HG02885 (cell line): ENCODE results near the gene TUBA4B.

ENCODE experiments used
- ATAC-seq: cut with Tn5 transposase; IDR thresholded peaks from one replicate; pipeline ENCODE4 v1.9.1; 2021; ENCODE audit warnings: mild to moderate bottlenecking; ENCODE audit not compliant: unreplicated experiment, poor library complexity

The TUBA4B gene

DNA sequence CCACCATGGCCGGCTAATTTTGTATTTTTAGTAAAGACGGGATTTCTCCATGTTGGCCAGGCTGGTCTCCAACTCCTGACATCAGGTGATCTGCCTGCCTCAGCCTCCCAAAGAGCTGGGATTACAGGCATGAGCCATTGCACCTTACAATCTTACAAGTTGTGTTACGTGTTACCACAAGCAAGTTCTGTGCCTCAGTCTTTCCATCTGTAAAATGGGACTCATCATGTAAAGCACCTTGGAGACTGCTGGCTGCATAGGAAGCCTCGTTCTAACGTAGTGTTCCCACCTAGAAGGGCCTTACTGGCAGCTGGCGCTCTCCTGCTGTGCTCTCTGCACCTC lies 36.1 kb downstream of the TUBA4B start:
- no peak for ATAC-seq

DNA sequence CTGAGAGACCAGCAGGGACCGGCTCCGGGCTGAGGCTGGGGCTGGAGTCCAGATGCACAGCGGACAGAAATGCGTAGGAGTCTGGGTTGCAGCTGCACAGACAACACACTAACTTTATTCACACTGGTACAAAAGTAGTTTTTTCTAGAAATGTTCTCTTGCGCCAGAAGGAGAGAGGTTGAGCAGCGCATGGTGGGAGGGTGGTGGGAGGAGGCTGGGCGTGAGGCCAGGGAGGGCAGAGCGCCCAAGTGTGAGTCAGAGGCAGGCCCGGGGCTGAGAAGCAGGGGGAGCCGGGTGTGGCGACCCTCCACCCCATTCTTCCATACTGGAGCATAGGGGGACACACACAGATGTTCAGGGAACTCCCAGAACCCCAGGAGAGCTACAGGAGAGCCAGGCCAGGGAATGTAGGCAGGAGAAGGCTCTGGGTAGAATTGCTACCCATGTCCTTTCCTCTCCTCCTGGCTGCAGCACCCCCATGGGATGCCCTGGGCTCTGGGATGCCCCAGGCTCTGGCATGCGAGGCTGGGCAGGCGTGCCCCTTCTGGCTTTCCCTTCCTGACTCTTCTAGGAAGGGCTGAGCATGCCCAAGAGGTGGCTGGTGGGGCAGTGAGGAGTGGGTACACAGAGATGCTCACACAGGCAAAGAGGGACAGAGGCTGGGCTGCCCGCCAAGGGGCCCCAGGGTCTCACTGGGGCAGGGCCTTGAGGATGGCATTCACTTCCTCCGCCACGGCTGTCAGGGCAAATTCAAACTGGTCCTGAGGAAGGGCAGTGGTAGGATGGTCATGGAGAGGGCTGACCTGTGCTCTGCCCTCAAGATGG lies 36.7 kb downstream of the TUBA4B start:
- ATAC-seq = no peak

DNA sequence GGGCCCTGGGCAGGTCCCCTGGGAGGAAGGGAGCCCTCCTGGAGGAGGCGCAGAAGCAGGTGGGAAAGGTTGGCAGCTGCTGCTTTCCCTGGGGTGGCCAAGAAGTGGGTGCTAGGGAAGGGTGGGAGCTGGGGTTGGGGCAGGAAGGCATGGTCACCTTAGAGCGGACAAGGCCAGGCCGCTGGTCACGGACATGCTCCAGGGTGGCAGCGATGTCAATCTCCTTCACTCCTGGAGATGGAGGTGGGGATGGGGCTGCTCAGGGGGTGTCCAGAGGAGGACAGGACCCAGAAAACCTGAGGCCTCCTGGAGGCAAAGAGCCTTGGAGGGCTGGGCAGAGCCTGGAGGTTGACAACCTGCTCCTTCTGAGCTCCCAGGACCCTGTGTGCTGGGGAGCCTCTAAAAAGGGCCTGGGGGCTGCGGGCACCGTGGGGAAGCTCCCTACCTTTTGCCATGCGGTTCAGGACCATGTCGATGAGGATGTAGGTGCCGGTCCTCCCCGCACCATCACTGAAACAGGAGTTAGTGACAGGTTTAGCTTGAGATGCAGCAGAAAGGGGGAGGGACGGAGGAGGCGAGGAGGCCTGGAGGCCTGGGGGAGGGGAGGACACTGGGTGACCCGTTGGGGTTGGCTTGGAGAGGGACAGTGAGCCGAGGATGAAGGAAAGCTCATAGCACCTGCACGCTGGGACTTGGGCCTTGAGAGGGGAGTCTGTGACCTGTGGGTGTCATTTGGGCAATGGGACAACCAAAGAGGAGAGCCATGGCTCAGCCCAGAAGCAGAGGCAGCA lies 37.5 kb downstream of the TUBA4B start:
- no peak for ATAC-seq

DNA sequence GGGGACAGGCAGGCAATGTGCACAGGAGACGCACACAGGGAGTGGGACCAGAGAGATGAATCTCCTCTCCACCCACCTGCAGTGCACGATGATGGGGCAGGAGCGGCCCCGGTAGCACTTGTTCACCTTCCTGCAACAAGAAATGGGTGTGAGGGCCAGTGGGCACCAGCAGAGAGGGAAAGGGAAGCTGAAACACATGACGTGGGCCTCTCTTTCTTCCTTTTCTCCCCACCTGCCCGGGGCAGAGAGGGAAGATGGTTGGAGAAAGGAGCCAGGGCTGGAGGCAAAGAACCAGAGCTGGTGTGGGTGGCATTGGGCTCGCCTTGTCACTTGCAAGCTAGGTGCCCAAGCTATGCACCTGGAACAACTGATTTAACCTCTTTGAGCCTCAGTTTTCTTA lies 38.4 kb downstream of the TUBA4B start:
- ATAC-seq = no peak

DNA sequence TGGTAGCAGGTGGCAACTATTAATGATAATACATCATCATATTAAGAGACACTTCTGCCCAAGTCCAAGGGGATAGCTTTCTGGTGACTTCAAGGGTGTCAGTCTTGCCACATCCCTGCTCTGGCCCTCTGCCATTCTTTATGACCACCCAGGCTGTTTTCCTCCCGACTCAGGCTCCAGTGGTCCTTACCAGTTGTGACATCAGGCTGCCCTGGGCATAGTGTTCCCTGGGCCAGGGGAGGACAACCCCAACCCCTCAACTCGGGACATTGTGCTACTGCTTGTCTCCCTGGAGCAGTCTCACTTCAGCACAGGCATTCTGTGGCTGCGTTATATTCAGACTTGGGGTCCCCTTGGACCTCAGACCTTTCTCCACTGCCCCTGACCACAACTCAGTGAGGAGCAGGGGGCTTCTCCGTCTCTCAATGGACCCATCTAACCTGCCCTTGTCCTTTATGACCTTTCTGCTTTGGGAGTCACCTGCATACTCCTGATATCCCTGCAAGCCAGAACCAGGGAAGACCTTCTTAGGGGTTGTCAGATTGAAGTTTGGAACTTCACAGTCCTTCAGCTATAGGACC lies 39.0 kb downstream of the TUBA4B start:
- no peak for ATAC-seq

DNA sequence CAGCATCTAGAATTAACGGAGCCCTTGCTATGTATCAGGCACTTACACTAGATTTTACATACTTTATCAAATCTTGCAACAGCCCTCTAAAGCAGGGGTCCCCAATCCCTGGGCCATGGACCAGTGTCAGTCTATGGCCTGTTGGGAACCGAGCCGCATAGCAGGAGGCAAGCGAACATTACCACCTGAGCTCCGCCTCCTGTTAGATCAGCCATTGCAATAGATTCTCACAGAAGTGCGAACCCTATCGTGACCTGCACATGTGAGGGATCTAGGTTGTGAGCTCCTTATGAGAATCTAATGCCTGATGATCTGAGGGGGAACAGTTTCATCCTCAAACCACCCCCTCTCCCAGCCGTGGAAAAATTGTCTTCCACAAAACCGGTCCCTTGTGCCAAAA lies 39.6 kb downstream of the TUBA4B start:
- ATAC-seq = no peak

DNA sequence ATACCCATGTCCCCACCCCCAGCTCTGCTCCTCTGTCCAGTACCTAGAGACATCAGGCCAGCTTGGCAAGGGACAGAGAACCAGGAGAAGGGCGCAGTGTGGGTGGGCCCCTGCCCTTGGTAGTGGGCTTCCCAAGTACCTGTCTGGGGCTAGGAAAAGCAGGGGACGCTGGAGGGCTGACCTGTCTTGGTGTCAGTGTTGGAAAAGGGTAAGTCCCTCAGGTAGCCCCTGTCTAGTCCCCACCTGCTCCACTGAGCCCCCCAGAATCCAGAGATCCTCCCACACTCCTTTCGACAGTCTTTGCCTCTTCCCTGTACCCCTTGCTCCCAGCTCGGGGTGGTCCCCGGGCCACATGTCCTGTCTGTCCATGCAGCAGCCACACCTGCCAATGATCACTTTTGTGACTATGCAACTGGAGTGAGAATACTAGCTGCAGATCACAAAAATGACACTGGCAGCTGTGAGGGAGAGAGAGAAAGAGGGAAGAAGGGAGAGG lies 40.7 kb downstream of the TUBA4B start:
- no peak for ATAC-seq

DNA sequence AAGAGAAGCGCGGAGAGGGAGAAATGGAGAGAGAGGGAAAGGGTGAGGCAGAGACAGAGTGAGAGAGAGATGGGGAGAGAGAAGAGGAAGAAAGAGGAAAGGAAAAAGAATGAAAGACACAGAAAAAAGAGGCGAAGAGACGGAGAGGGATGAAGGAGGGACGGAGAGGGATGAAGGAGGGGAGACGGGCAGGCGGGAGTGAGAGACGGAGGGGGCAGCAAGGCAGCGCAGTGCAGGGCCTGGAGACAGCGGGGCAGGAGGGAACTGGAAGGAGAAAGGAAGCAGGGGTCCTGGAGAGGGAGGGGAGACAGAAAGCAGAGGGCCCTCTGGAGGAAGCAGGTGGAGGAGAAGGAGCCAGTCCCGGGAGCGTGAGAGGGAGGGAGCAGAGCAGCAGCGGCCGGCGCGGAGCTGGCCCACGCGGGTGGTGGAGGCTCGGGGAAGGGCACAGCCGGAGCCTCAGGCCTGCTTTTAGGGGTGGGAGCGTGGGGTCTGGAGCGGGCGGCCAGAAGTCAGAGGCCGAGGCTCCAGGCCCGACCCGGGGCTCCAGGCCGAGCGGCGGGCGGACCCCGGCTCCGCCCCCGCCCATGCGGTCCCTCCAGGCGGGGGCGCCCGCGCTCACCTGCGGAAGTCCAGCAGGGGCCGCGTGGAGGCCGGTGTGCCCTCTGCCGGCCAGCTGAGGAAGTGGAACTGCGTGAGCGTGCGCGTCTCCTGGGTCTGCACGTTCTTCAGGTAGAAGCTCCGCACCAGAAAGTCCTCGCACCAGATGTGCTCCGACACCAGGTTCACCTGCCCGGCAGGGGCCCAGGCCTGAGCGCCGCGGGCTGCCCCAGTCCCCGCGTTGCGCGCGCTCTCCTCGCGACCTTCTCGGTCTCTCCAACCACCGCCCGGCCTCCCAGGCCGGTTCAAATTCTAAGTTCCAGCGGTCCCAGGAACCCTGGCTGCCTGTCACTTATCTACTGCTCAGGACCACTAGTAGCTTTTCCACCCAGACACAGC lies 41.6 kb downstream of the TUBA4B start:
- peak; percentile 91 for ATAC-seq

DNA sequence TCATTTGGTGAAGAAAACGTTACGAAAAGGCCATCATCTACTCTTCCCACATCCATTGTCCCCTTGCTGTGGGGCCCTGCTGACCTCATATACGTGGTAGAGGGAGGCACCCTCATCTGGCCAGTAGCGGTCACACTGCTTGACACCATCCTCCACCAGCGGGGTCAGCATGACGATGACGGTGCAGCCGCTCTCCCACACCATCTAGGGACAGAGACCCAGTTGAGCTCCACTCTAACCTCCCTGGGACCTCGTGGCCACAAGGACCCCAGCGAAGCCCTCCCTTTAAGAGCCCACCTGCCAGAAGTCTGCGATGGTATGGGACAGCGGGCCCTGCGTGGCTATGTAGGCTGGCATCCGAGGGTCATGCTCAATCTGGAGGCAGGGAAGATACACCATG lies 43.1 kb downstream of the TUBA4B start:
- ATAC-seq = no peak

DNA sequence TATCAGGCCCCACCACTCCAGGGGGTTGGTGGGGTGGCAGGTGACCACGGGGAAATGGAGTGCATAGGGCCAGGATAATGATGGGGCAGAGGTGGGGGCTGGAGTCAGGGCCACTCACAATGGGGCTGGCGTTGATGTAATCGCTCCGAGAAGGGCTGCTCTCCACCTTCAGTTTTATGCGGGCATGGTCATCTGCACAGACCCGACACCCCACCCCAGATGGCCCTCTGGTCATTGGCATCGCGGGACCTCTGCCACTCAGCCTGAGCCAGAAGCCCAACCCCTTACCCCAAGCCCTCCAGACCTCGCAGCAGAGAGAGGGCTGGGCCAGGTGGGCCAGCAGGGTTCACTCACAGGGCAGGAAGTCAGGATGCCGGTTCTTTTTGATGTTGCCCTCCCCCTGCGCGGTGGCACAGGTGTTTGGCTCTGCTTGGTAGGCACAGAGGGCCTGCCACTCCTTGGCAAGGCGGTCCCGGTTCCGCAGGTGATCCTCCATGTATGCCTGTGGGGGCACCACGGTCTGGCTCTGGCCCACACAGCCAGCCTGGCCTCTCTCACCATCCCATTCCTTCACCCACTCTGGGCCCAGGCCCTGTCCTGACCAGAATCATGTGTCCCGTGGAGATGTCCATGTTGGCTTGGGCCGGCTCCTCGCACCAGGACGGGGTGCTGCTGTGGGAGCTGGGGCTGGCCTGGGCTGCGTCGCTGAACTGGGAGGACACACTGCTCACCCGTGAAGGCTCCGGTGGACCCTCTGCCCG lies 43.8 kb downstream of the TUBA4B start:
- no peak for ATAC-seq

DNA sequence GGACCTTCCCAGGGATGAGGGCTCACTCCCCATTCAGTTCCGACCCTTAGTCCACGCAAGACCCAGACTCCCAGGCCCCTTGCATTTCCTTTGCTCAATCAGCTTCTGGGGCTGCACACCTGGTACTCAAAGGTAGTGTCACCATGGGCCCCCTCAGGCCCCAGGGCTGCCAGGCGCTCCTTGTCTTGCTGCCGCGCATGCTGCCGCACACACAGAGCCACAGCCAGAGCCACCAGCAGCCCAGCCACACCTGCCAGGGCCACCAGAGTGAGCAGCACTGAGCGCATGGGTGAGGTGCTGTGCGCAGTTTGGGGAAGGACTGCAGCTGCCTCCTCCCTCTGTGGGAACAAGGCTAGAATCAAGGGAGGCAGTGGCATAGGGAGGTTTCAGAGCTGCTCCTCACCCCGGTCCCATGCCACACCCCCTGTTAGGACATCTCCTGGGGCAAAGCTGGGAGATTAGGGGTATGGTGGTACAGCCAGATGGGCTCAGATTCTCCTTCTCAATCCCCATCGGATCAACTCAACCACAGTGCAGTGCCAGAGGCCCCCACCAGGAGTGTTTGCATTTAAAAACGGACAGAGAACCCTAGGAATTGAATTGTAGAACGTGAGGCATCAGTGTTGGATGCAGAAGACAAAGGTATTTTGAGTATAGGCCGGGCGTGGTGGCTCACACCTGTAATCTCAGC lies 44.9 kb downstream of the TUBA4B start:
- no peak for ATAC-seq

DNA sequence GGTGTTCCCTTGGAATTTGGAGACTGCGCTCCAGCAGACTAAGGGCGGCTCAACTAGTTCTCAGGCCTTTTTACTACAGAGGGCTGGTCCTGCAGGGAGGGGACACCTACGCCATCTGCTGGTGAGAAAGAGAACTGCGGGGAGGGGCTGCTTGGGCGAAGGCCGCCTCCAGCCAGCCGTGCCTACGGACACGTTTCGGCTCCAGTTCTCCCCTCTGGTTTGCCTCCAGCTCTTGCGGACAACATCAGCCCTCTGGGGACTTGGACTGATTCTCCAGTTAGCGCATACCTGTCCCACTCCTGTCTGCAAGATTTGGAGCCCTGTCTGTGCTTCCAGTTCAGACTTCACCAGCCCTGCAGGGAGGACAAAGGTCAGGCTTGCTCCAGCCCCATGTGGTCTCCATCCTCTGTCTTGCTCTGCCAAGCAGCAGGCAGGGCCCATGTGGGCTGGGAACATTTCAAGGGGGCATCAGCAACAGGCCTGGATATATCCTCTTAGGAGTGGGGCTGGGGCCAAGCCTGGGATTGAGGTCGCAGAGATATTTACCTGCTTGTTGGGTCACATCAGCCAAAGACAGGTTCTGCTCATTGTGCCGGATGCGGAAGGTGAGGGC lies 45.8 kb downstream of the TUBA4B start:
- ATAC-seq = peak; percentile 47

DNA sequence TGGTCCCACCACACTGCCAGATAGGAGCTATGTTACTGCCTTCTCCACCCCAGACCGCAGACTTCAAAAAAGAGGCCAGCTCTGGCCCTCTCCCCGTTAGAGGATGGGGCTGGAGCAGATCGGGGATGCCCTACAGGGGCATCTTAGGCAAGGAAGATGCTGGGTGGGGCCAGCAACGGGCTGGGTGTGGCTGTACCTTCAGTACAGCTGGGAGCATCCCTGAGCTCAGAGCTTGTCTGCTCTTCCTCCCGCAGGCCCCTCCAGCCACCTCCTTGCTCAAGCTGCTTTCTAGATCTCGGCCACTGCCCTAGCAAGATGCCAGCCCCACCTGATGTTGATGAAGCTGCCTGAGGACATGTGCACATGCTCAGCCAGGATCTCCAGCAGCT lies 46.3 kb downstream of the TUBA4B start:
- ATAC-seq = no peak

DNA sequence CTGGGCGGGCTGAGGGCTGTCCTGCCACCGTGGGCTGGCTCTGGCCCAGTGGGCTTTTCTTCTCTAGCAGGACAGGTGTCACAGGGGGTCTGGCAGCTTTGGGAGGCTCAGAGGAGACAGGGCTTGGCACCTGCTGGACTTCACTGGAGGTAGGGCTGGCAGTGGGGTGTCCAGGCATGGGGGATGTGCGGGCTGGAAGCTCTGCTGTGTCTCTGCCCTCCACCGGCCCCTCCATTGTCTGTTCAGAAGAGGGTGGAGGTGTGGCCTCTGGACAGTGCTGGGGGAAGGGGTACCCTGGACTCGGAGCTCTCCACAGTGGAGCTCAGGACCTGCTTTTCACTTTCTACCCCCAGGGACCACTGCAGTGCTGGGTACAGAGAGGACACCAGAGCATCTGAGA lies 47.0 kb downstream of the TUBA4B start:
- ATAC-seq = no peak

DNA sequence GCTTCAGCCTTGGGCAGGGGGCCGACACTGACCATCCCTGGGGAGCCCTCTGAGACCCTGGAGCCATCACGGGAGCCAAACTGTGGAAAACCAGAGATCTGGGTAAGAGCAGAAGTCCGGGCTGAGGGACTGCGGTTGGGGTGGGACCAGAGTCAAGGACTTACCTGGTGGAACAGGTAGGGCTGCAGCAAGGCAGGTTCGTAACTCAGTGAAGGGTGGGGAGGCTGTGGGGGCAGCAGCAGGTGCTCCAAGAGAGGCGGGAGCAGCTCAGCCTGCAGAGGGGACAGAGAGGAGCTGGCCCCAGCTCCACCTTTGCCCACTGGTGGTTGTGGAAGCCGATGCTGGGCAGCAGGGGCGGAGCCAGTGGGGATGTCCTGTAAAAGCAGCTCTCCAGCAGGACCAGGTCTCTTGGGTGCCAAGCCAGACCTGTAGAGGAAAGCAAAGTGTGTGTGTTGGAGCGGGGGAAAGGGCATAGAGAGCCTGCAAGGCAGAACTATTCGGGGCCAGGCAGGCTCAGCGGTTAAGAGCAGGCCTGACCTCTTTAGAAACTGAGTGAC lies 49.4 kb downstream of the TUBA4B start:
- ATAC-seq = no peak

DNA sequence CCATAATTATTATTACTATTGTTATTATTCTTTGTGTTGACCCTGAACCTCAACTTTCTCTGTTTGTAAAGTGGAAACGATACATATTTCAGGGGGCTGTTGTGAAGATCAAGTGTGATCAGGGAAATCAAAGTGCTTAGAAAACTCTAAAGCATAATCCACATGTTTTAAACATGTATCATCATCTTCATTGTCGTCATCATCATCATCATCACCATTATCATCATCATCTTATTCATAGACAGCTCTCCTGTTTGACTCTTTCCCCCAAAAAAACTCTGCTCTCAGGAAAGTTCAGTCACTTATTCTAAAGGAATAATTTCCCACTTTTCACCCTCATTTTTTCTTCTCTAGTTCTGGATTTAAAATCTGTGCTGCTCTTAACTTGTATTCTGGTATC lies 51.2 kb downstream of the TUBA4B start:
- no peak for ATAC-seq

DNA sequence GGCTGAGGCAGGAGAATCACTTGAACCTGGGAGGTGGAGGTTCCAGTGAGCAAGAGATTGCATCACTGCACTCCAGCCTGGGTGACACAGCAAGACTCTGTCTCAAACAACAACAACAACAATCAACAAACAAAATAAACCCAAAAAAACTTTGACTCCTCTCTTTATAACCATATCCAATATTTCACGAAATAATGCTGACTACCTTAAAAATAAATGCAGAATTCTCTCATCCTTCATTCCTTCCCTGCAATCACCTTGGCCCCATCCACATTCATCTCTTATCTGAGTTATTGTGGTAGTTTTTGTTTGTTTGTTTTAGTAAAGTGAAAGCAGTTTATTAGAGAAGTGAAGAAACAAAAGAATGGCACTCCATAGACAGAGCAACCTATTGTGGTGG lies 53.0 kb downstream of the TUBA4B start:
- ATAC-seq = no peak
